Muscle layer of colon (tissue), 2 donors: ENCODE data around the gene ADSL.

ENCODE experiments used
- H3K27ac ChIP-seq: one replicate; pipeline ENCODE4 v1.7.0; 2013; ENCODE audit warnings: low read depth, mild to moderate bottlenecking, low read length, moderate library complexity
- H3K27me3 ChIP-seq, 2 donors: one replicate each; pipeline ENCODE4 v1.7.0; 2013; ENCODE audit warnings: low read length in 2 of 2, mild to moderate bottlenecking in 2 of 2; ENCODE audit not compliant: insufficient read depth in 2 of 2, control insufficient read depth in 1 of 2
- H3K36me3 ChIP-seq: one replicate; pipeline ENCODE4 v1.7.0; 2013; ENCODE audit warnings: mild to moderate bottlenecking, low read length; ENCODE audit not compliant: insufficient read depth
- H3K4me1 ChIP-seq: one replicate; pipeline ENCODE4 v1.7.0; 2013; ENCODE audit warnings: mild to moderate bottlenecking, low read length; ENCODE audit not compliant: insufficient read depth
- H3K4me3 ChIP-seq, 2 donors: one replicate each; pipeline ENCODE4 v1.7.0; 2013; ENCODE audit warnings: low read length in 2 of 2, low read depth in 1 of 2, mild to moderate bottlenecking in 1 of 2, moderate library complexity in 1 of 2
- H3K9ac ChIP-seq: one replicate; pipeline ENCODE4 v1.7.0; 2013; ENCODE audit warnings: low read length
- H3K9me3 ChIP-seq: one replicate; pipeline ENCODE4 v1.7.0; 2013; ENCODE audit warnings: mild to moderate bottlenecking, low read length
- donor health status: abdominal sarcoma.
- donor health status: Adenocarcinoma of cecum.

Gene ADSL

GRCh38 chr22:40407021-40407761, 60.9 kb downstream of the ADSL start:
- no peak overlapping the region for H3K27ac ChIP-seq
- H3K36me3 ChIP-seq: peaks cover 71% of the 10 kb centered on the region
- no peaks in the 10 kb centered on the region for H3K9me3 ChIP-seq
- no peaks in the 10 kb centered on the region for H3K27me3 ChIP-seq
- H3K4me1 ChIP-seq: no peaks in the 10 kb centered on the region
- no peak overlapping the region for H3K9ac ChIP-seq
- H3K4me3 ChIP-seq: no peak overlapping the region

DNA sequence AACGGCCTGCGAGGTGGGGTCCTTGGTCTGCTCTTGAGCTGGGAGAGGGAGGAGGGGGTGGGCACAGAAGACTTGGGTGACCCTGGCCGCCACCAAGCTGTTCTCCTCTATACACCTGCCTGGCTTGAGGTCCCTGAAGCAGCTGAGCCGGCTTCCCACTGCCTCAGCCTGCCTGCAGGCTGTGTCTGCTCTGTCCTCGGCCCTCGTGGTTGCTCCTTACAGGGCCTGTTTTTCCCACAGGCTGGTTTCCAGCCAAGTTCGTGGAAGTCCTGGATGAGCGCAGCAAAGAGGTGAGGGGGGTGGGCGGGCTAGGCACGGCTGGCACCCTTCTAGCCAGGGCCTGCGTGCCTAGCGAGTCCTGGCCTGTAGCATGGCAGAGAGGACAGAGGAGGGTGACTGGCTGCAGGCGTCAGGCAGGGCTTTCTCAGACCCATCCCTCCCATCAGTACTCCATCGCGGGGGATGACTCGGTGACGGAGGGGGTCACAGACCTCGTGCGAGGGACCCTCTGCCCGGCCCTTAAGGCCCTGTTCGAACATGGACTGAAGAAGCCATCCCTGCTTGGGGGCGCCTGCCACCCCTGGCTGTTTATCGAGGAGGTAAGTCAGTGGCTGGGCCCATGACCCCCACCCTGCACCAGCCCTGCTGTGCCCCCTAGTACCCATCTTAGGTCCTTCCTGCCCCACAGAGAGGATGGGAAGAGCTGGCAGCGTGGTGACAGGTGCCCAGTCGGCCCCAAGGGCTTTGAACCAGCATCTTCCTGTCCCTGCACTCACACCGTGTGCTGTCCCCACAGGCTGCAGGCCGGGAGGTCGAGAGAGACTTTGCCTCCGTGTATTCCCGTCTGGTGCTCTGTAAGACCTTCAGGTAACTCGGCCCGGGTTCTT, 61.8 kb downstream of the ADSL start:
- Histone ChIP-seq H3K27me3 (no peaks in the 10 kb centered on the region), H3K36me3 (peaks cover 70% of the 10 kb centered on the region), H3K4me3 (no peak overlapping the region), H3K9me3 (no peaks in the 10 kb centered on the region), H3K9ac (no peak overlapping the region), H3K4me1 (no peaks in the 10 kb centered on the region), H3K27ac (no peak overlapping the region)

DNA sequence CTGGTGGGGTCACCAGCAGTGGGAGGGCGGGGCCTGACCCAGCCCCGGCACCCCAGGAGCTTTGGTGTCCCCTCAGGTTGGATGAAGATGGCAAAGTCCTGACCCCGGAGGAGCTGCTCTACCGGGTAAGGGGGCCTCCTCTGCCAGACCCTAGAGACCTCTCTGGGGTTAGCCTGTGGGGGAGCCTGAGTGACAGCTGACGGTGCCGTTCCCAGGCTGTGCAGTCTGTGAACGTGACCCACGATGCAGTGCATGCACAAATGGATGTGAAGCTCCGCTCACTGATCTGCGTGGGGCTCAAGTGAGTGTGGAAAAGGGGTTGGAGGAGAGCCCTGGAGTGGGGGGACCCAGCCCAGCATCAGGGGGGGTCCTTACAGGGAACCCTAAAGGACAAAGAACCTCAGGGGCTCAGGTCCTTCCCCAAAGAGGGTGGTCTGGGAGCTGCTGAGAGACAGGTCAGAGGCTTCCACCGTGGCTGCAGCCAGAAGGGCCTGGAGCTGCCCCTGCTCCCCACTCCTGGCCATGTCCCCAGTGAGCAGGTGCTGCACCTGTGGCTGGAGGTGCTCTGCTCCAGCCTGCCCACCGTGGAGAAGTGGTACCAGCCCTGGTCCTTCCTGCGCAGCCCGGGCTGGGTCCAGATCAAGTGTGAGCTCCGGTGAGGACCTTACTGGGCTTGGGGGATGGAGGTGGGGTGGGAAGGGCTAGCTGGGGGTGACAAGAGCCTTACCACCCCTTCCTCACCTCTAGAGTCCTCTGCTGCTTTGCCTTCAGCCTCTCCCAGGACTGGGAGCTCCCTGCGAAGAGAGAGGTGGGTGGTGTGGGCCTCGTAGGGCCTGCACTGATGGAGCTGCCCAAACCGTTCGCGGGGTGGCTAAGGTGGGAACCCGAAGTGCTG, 62.7 kb downstream of the ADSL start:
- H3K36me3 ChIP-seq: peaks cover 62% of the 10 kb centered on the region
- no peaks in the 10 kb centered on the region for H3K27me3 ChIP-seq
- no peak overlapping the region for H3K9ac ChIP-seq
- H3K4me1 ChIP-seq: no peaks in the 10 kb centered on the region
- H3K27ac ChIP-seq: no peak overlapping the region
- no peak overlapping the region for H3K4me3 ChIP-seq
- H3K9me3 ChIP-seq: no peaks in the 10 kb centered on the region

GRCh38 chr22:40409613-40410113, 63.4 kb downstream of the ADSL start:
- Histone ChIP-seq H3K36me3 (peaks cover 55% of the 10 kb centered on the region), H3K9me3 (no peaks in the 10 kb centered on the region), H3K9ac (no peak overlapping the region), H3K27ac (no peak overlapping the region), H3K4me1 (no peaks in the 10 kb centered on the region), H3K4me3 (no peak overlapping the region), H3K27me3 (no peaks in the 10 kb centered on the region)

DNA sequence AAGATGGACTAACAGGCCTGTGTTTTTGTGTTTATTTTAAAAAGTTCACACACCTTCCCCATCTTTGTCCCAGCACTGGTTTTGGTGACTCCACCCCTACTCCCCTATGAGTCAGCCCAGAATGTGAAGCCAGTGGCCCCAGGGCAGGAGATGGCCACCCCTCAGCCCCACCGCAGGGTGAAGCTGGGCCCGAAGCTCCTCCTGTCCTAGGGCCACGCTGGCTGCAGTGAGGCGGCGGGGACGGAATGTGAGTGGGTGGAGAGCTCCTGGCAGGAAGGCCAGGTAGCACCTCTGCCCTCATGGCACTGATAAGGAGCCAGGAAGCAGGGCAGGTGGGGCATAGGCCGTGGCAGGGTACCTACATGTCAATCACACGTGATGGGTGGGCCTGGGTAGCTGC, 64.0 kb downstream of the ADSL start:
- H3K4me3 ChIP-seq: no peak overlapping the region
- no peaks in the 10 kb centered on the region for H3K9me3 ChIP-seq
- no peaks in the 10 kb centered on the region for H3K27me3 ChIP-seq
- peaks cover 50% of the 10 kb centered on the region for H3K36me3 ChIP-seq
- H3K9ac ChIP-seq: no peak overlapping the region
- no peaks in the 10 kb centered on the region for H3K4me1 ChIP-seq
- no peak overlapping the region for H3K27ac ChIP-seq

DNA sequence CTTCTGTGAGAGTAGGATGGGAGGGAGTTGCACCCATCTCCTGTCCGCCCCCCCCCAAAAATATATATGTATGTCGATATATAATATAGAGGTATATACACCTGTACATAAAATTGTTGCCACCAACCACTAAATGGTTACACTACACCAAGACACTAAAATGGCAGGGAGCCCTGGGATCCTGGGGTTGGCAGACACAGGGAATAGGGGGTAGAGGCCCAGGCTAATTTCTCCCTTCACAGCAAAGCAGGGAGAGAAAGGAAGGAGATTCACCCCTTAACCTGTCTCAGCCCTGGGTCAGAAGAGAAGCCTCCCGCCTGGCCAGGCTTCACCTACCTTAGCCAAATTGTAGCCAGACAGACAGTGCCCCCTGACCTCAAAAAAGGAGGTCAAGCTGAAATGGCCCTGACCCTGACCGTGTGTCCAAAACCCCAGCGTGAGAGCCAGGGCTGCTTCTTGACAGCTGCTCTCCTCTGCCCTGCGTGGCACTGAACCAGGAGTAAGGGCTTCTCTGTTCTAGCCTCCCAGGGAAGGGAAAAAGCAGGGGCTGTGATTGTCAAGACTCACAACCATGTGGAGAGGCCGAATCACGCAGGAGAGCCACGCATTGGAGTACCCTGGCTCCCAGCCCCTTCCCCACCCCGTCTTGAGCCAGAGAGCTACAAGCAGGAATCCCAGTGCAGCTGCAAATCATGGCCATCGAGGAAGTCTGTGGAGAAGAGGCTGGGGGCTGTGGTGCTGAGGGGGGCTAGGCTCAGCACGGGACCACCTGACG, 64.6 kb downstream of the ADSL start:
- Histone ChIP-seq H3K9me3 (no peaks in the 10 kb centered on the region), H3K27me3 (no peaks in the 10 kb centered on the region), H3K27ac (no peak overlapping the region), H3K36me3 (peaks cover 44% of the 10 kb centered on the region), H3K9ac (no peak overlapping the region), H3K4me3 (no peak overlapping the region), H3K4me1 (no peaks in the 10 kb centered on the region)

- Histone ChIP-seq H3K27ac (no peak overlapping the region), H3K9ac (no peak overlapping the region), H3K27me3 (no peaks in the 10 kb centered on the region), H3K4me3 (no peak overlapping the region), H3K36me3 (peaks cover 41% of the 10 kb centered on the region), H3K9me3 (no peaks in the 10 kb centered on the region), H3K4me1 (no peaks in the 10 kb centered on the region)
These were observed 65.2 kb downstream of the ADSL start for GRCh38 chr22:40411506-40411861.

GRCh38 chr22:40412441-40412840, 66.1 kb downstream of the ADSL start:
- Histone ChIP-seq H3K36me3 (peaks cover 41% of the 10 kb centered on the region), H3K9me3 (no peaks in the 10 kb centered on the region), H3K4me1 (no peaks in the 10 kb centered on the region), H3K27ac (no peak overlapping the region), H3K27me3 (no peaks in the 10 kb centered on the region), H3K4me3 (no peak overlapping the region), H3K9ac (no peak overlapping the region)

DNA sequence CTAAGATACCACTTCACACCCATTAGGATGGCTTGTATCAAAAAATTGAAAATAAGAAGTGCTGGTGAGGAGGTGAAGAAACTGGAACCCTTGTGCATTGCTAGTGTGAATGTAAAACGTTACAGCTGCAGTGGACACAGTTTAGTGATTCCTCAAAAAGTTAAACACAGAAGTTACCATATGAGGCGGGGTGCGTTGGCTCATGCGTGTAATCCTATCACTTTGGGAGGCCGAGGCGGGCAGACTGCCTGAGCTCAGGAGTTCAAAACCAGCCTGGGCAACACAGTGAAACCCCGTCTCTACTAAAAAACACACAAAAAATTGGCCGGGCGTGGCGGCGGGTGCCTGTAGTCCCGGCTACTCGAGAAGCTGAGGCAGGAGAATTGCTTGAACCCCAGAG, 67.6 kb downstream of the ADSL start:
- Histone ChIP-seq H3K27ac (peak overlapping the region; percentile 21), H3K9ac (no peak overlapping the region), H3K4me1 (no peaks in the 10 kb centered on the region), H3K4me3 (no peak overlapping the region), H3K36me3 (peaks cover 50% of the 10 kb centered on the region), H3K27me3 (no peaks in the 10 kb centered on the region), H3K9me3 (no peaks in the 10 kb centered on the region)

DNA sequence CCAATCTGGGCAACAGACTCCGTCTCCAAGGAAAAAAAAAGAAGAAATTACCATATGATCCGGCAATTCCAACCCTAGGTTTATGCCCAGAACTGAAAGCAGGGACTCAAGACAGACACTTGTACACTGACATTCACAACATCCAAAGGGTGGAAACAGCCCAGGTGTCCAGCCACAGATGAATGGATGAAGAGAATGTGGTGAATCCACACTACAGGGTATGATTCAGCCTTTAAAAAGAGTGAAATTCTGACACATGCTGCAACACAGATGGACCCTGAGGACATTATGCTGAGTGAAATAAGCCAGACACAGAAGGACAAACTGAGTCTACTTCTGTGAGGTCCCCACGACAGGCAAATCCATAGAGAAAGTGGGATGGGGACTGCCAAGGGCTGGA, 68.0 kb downstream of the ADSL start:
- Histone ChIP-seq H3K9me3 (no peaks in the 10 kb centered on the region), H3K9ac (no peak overlapping the region), H3K4me3 (no peak overlapping the region), H3K27ac (peak overlapping the region; percentile 21), H3K27me3 (no peaks in the 10 kb centered on the region), H3K4me1 (no peaks in the 10 kb centered on the region), H3K36me3 (peaks cover 53% of the 10 kb centered on the region)
